Fibroblast of lung (primary cell): ENCODE results near the gene PIK3C3. TPM values are rescaled to one million over a fixed set of nuclear protein-coding genes. Genes with fewer than 3 reads are reported as not detected.
"Not testable (repeated sequence)": the region's sequence is repeated elsewhere in the genome, so short reads cannot be mapped to it uniquely, and the experiment has no call there.

Experiments used
- DNase-seq, 2 donors: peaks; one replicate each; pipeline versions ENCODE4 v3.0.0 to v3.0.0-alpha.2; 2010; ENCODE audit warnings: low read depth in 2 of 2
- H2AFZ ChIP-seq: 2 replicates; pipeline ENCODE4 v1.5.1; 2012; ENCODE audit warnings: low read length, control low read depth, inconsistent platforms
- H3K27ac ChIP-seq: 2 replicates; pipeline ENCODE4 v1.5.1; 2011; ENCODE audit warnings: low read length, control low read depth; ENCODE audit not compliant: insufficient read depth
- H3K27me3 ChIP-seq: 2 replicates; pipeline ENCODE4 v1.5.1; 2011; ENCODE audit warnings: mild to moderate bottlenecking, low read length; ENCODE audit not compliant: control insufficient read depth, insufficient read depth
- H3K36me3 ChIP-seq: 2 replicates; pipeline ENCODE4 v1.5.1; 2011; ENCODE audit warnings: low read length; ENCODE audit not compliant: control insufficient read depth, insufficient read depth
- H3K4me1 ChIP-seq: 2 replicates; pipeline ENCODE4 v1.5.1; 2011; ENCODE audit warnings: low read length; ENCODE audit not compliant: control insufficient read depth, insufficient read depth; ENCODE audit errors: extremely low read depth
- H3K4me2 ChIP-seq: 2 replicates; pipeline ENCODE4 v1.5.1; 2011; ENCODE audit warnings: low read length, control low read depth; ENCODE audit not compliant: insufficient read depth; ENCODE audit errors: extremely low read depth
- H3K4me3 ChIP-seq, 4 experiments: fragments of 200-600 bp in 1 of 4; sonication (generic) in 1 of 4; replicated peaks in 1 of 4; 2 replicates each; pipeline ENCODE4 v1.5.1; 2011 to 2016; ENCODE audit warnings: low read length in 4 of 4, low read depth in 3 of 4, mild to moderate bottlenecking in 3 of 4, control low read depth in 2 of 4, inconsistent platforms in 1 of 4, mixed read lengths in 1 of 4; ENCODE audit not compliant: insufficient read depth in 1 of 4; ENCODE audit errors: control extremely low read depth in 1 of 4
- H3K79me2 ChIP-seq: 2 replicates; pipeline ENCODE4 v1.5.1; 2012; ENCODE audit warnings: mild to moderate bottlenecking, low read length, inconsistent platforms; ENCODE audit not compliant: control insufficient read depth, insufficient read depth
- H3K9ac ChIP-seq: 2 replicates; pipeline ENCODE4 v1.5.1; 2011; ENCODE audit warnings: mild to moderate bottlenecking, low read length, control low read depth; ENCODE audit not compliant: insufficient read depth
- H3K9me3 ChIP-seq: 2 replicates; pipeline ENCODE4 v1.5.1; 2012; ENCODE audit warnings: low read depth, low read length; ENCODE audit not compliant: control insufficient read depth, insufficient read depth
- H4K20me1 ChIP-seq: 2 replicates; pipeline ENCODE4 v1.5.1; 2011; ENCODE audit warnings: low read length; ENCODE audit not compliant: control insufficient read depth, insufficient read depth; ENCODE audit errors: extremely low read depth
- EZH2 ChIP-seq: IDR thresholded peaks from 2 replicates; pipeline ENCODE4 v1.5.1; 2012; ENCODE audit warnings: low read length, control low read depth, mild to moderate bottlenecking; ENCODE audit errors: missing control alignments
- polyA plus RNA-seq, 2 donors: library from polyadenylated mRNA; depleted of rRNA in 1 of 2; stranded (reverse) in 1 of 2; unstranded in 1 of 2; fragments of >200 nt; gene quantifications; 2 replicates each; pipeline ENCODE4 v1.2.1, GENCODE V29; 2011 to 2012; ENCODE audit warnings: missing spikeins in 1 of 2
- total RNA-seq: library from RNA; depleted of rRNA; stranded (reverse); fragments of >200 nt; gene quantifications from 2 replicates; pipeline ENCODE4 v1.2.1, GENCODE V29; 2014
- TF ChIP-seq, protein P1 (sequence below), 2 donors: IDR thresholded peaks in 1 of 2; conservative IDR thresholded peaks in 1 of 2; 1 replicate in 1 of 2; 2 replicates in 1 of 2; pipeline ENCODE4 v1.5.1; 2011 to 2012; ENCODE audit warnings: low read length in 2 of 2, control low read depth in 1 of 2, inconsistent platforms in 1 of 2, low read depth in 1 of 2, mild to moderate bottlenecking in 1 of 2

PIK3C3 gene
- total and polyA plus RNA-seq, 2 donors (not counting 1 experiment from before 2014, with no cell fraction given), result 28.9 to 58.6 TPM

DNA sequence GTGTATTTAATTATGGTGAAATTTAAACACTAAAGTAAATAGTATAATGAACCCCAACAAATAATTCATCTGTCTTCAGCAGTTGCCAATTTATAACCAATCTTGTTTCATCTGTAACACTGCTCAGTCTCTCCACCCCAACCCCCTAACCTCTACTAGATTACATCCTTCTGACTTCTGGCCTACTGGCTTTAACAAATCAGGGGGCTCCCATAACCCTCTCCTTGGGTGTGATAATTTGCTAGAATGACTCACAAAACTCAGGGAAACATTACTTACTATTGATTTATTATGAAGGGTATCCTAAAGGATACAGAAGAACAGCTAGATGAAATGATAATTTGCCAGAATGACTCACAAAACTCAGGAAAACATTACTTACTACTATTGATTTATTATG, 50.7 kb downstream of the PIK3C3 start:
- Histone ChIP-seq H3K4me1 (no peaks in the 10 kb centered on the region), H3K4me2 (no peak overlapping the region), H3K79me2 (no peaks in the 10 kb centered on the region), H3K9ac (no peak overlapping the region), H3K4me3 (no peak overlapping the region), H3K27ac (no peak overlapping the region), H4K20me1 (no peaks in the 10 kb centered on the region), H3K36me3 (no peaks in the 10 kb centered on the region), H2AFZ (no peak overlapping the region), H3K9me3 (no peaks in the 10 kb centered on the region), H3K27me3 (no peaks in the 10 kb centered on the region)
- TF ChIP-seq, protein P1, sequence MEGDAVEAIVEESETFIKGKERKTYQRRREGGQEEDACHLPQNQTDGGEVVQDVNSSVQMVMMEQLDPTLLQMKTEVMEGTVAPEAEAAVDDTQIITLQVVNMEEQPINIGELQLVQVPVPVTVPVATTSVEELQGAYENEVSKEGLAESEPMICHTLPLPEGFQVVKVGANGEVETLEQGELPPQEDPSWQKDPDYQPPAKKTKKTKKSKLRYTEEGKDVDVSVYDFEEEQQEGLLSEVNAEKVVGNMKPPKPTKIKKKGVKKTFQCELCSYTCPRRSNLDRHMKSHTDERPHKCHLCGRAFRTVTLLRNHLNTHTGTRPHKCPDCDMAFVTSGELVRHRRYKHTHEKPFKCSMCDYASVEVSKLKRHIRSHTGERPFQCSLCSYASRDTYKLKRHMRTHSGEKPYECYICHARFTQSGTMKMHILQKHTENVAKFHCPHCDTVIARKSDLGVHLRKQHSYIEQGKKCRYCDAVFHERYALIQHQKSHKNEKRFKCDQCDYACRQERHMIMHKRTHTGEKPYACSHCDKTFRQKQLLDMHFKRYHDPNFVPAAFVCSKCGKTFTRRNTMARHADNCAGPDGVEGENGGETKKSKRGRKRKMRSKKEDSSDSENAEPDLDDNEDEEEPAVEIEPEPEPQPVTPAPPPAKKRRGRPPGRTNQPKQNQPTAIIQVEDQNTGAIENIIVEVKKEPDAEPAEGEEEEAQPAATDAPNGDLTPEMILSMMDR (conservative IDR thresholded peaks at IDR 0.05 in 1 of 2, IDR thresholded peaks at IDR 0.05 in 1 of 2; ENCODE audit: low read depth in 1 of 2, low read length in 2 of 2), result no peak
- TF ChIP-seq EZH2, result no peak
- DNase-seq, result peak in 1 of 2 donors; percentile 14

DNA sequence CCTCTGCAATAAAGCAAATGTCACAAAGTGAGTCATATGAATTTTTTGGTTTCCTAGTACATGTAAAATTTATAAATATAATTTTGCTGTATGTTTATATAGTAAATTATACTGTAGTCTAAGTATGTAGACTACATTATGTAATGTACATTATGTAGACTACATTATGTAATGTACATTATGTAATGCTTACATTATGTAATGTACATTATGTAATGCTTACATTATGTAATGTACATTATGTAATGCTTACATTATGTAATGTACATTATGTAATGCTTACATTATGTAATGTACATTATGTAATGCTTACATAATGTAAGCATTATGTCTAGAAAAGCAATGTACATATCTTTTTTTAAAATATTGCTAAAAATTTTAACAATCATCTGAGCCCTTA, 54.4 kb downstream of the PIK3C3 start:
- H3K4me1 ChIP-seq, H2AFZ ChIP-seq, H3K27me3 ChIP-seq, DNase-seq, H3K4me3 ChIP-seq, H3K27ac ChIP-seq, H3K9ac ChIP-seq, H3K36me3 ChIP-seq, H4K20me1 ChIP-seq, H3K9me3 ChIP-seq, H3K79me2 ChIP-seq, H3K4me2 ChIP-seq: not testable (repeated sequence)

DNA sequence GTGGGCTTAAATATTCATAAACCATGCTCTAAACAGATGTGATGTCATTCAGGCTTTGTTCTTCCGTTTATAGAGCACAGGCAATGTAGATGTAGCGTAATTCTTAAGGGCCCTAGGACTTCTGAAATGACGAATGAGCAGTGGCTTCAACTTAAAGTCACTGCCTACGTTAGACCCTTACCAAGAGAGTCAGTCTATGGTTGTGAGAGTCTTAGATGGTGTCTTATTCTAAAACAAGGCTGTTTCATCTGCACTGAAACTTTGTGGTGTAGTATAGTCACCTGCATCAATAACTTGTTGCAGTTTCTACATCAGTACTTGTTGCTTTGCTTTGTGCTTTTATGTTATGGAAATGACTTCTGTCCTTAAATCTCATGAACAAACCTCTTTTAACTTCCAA, 56.0 kb downstream of the PIK3C3 start:
- Histone ChIP-seq H3K9ac (no peak overlapping the region), H3K79me2 (no peaks in the 10 kb centered on the region), H3K4me1 (no peaks in the 10 kb centered on the region), H2AFZ (no peak overlapping the region), H3K36me3 (no peaks in the 10 kb centered on the region), H3K4me3 (no peak overlapping the region), H3K27me3 (no peaks in the 10 kb centered on the region), H3K27ac (no peak overlapping the region), H3K4me2 (no peak overlapping the region), H4K20me1 (no peaks in the 10 kb centered on the region), H3K9me3 (no peaks in the 10 kb centered on the region)
- TF ChIP-seq EZH2, result no peak
- TF ChIP-seq, protein P1 (conservative IDR thresholded peaks at IDR 0.05 in 1 of 2, IDR thresholded peaks at IDR 0.05 in 1 of 2; ENCODE audit: low read depth in 1 of 2, low read length in 2 of 2), result no peak
- DNase-seq, result no peak

DNA sequence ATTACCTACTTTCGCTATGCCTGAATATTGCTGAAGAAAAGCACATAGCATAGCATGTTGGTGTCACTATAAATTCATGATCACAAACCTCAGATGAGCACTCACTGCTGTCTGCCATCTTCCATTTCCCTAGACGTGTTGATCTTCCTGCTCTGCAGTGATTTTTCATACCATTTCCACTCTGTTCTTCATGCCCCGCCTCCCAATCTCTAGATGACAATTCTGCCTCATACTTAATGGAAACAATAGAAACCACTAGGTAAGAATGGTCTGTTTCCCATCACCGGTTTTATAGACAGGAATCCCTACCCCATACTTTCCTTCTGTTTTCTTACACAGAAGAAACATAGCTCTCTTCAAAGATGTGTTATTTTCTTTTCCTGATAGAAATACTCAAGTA, 63.8 kb downstream of the PIK3C3 start:
- no peaks in the 10 kb centered on the region for H3K36me3 ChIP-seq
- no peak overlapping the region for H3K9ac ChIP-seq
- no peaks in the 10 kb centered on the region for H4K20me1 ChIP-seq
- H3K9me3 ChIP-seq, result no peaks in the 10 kb centered on the region
- H3K27me3 ChIP-seq, result no peaks in the 10 kb centered on the region
- no peak overlapping the region for H3K4me3 ChIP-seq
- no peak for TF ChIP-seq EZH2
- TF ChIP-seq, protein P1 (conservative IDR thresholded peaks at IDR 0.05 in 1 of 2, IDR thresholded peaks at IDR 0.05 in 1 of 2; ENCODE audit: low read depth in 1 of 2, low read length in 2 of 2), result no peak
- no peak overlapping the region for H2AFZ ChIP-seq
- no peak overlapping the region for H3K27ac ChIP-seq
- H3K4me2 ChIP-seq, result no peak overlapping the region
- H3K4me1 ChIP-seq, result no peaks in the 10 kb centered on the region
- no peak for DNase-seq
- no peaks in the 10 kb centered on the region for H3K79me2 ChIP-seq
